ENCODE results near the gene REEP1. TPM values are rescaled to one million over a fixed set of nuclear protein-coding genes. Genes with fewer than 3 reads are reported as not detected.

The REEP1 gene
- total RNA-seq, 2 experiments from 2014 or later: 0.23 to 0.25 TPM

- no peaks in the 10 kb centered on the region for H3K4me1 Mint-ChIP-seq (ENCODE audit: low read depth)
- no peak overlapping the region for H3K27ac Mint-ChIP-seq
- ChIA-PET CTCF (interaction anchor here (1.8 kb wide), 1 partner anchor 73 kb away, joined by 9 read pairs; no protein-coding TSS in a partner anchor), POLR2A (no interaction called here)
- no peak overlapping the region for H3K4me3 Mint-ChIP-seq
- H3K9me3 Mint-ChIP-seq: no peaks in the 10 kb centered on the region
- DNase-seq (no peak), ATAC-seq (no peak)
- peaks cover 17% of the 10 kb centered on the region for H3K27me3 Mint-ChIP-seq
- intact Hi-C loops (cut with micrococcal nuclease): no loop called here
- no peaks in the 10 kb centered on the region for H3K36me3 Mint-ChIP-seq (ENCODE audit: low read depth)
- TF ChIP-seq CTCF (IDR thresholded peaks at IDR 0.05): no peak
Measured at GRCh38 chr2:86293612-86294011, 43.8 kb downstream of the REEP1 start.

GRCh38 chr2:86292571-86293515, 44.6 kb downstream of the REEP1 start:
- intact Hi-C loops (cut with micrococcal nuclease): no loop called here
- ChIA-PET CTCF (interaction anchor here (1.8 kb wide), 1 partner anchor 72 kb away, joined by 9 read pairs; no protein-coding TSS in a partner anchor), POLR2A (interaction anchor here (0.7 to 0.9 kb wide), 2 partner anchors 9 to 143 kb away, joined by 3 read pairs; no protein-coding TSS in a partner anchor)
- ATAC-seq: no peak
- no peak for TF ChIP-seq CTCF (IDR thresholded peaks at IDR 0.05)
- Mint-ChIP-seq H3K27me3 (peaks cover 18% of the 10 kb centered on the region), H3K4me1 (ENCODE audit: low read depth) (no peaks in the 10 kb centered on the region), H3K36me3 (ENCODE audit: low read depth) (no peaks in the 10 kb centered on the region), H3K4me3 (no peak overlapping the region), H3K27ac (no peak overlapping the region), H3K9me3 (no peaks in the 10 kb centered on the region)
- no peak for DNase-seq

GRCh38 chr2:86291328-86291662, 46.1 kb downstream of the REEP1 start:
- intact Hi-C loops (cut with micrococcal nuclease): no loop called here
- H3K27ac Mint-ChIP-seq: no peak overlapping the region
- CTCF ChIA-PET: no interaction called here

GRCh38 chr2:86290596-86291327, 46.7 kb downstream of the REEP1 start:
- no peak for ATAC-seq
- intact Hi-C loops (cut with micrococcal nuclease): no loop called here
- Mint-ChIP-seq H3K9me3 (no peaks in the 10 kb centered on the region), H3K4me1 (ENCODE audit: low read depth) (no peaks in the 10 kb centered on the region), H3K4me3 (no peak overlapping the region), H3K36me3 (ENCODE audit: low read depth) (no peaks in the 10 kb centered on the region), H3K27me3 (peaks cover 20% of the 10 kb centered on the region), H3K27ac (no peak overlapping the region)
- CTCF ChIA-PET: interaction anchor here (1.2 kb wide), 1 partner anchor 70 kb away, joined by 3 read pairs; no protein-coding TSS in a partner anchor
- TF ChIP-seq CTCF (IDR thresholded peaks at IDR 0.05): no peak
- DNase-seq: no peak
- POLR2A ChIA-PET: no interaction called here

More at GRCh38 chr2:86291328-86291662, 46.1 kb downstream of the REEP1 start:
- Mint-ChIP-seq H3K4me3 (no peak overlapping the region), H3K36me3 (ENCODE audit: low read depth) (no peaks in the 10 kb centered on the region), H3K9me3 (no peaks in the 10 kb centered on the region), H3K4me1 (ENCODE audit: low read depth) (no peaks in the 10 kb centered on the region), H3K27me3 (peaks cover 18% of the 10 kb centered on the region)
- no peak for ATAC-seq
- no peak for DNase-seq
- TF ChIP-seq CTCF (IDR thresholded peaks at IDR 0.05): no peak
- POLR2A ChIA-PET: no interaction called here

Measured in activated CD8-positive, alpha-beta T cell treated with anti-CD3 and anti-CD28 coated beads for 36 hours (primary cell).